GM23338 (cell line): ENCODE data around the gene BAIAP2.

Experiments used
- POLR2AphosphoS5 ChIP-seq: IDR thresholded peaks from 2 replicates; pipeline ENCODE4 v1.6.1; 2016; ENCODE audit warnings: antibody characterized with exemption, low read depth
- TF ChIP-seq, protein P1 (sequence below), 2 experiments: fragments of 200-600 bp in 1 of 2; sonication (generic) in 1 of 2; conservative IDR thresholded peaks; 2 replicates each; pipeline versions ENCODE4 v1.5.1 to v1.6.1; 2016 to 2017; ENCODE audit warnings: antibody characterized with exemption in 2 of 2, low read depth in 2 of 2, mild to moderate bottlenecking in 2 of 2, moderate library complexity in 1 of 2

DNA sequence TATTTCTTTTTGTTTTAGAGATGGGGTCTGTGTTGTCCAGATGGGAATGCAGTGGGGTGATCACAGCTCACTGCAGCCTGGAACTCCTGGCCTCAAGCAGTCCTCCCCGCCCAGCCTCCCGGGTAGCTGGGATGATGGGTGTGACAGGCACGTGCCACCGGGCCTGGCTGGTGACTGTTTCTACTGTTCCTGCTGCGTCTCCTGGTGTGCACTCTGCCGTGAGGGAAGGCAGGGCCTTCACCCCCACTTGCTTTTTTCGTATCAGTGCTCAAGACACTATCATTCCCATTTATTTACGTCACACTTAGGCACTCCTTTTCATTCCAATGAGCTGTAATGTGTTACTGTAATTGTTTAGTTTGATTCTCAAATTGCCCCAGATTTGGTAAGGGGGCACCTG is 105.1 kb downstream of the BAIAP2 start:
- TF ChIP-seq, protein P1, sequence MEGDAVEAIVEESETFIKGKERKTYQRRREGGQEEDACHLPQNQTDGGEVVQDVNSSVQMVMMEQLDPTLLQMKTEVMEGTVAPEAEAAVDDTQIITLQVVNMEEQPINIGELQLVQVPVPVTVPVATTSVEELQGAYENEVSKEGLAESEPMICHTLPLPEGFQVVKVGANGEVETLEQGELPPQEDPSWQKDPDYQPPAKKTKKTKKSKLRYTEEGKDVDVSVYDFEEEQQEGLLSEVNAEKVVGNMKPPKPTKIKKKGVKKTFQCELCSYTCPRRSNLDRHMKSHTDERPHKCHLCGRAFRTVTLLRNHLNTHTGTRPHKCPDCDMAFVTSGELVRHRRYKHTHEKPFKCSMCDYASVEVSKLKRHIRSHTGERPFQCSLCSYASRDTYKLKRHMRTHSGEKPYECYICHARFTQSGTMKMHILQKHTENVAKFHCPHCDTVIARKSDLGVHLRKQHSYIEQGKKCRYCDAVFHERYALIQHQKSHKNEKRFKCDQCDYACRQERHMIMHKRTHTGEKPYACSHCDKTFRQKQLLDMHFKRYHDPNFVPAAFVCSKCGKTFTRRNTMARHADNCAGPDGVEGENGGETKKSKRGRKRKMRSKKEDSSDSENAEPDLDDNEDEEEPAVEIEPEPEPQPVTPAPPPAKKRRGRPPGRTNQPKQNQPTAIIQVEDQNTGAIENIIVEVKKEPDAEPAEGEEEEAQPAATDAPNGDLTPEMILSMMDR (conservative IDR thresholded peaks at IDR 0.05; ENCODE audit: low read depth in 2 of 2): no peak
- no peak for TF ChIP-seq POLR2AphosphoS5
